Left hindlimb (tissue), 1 donor: ENCODE data around the gene SRR.

Experiments
- DNase-seq: peaks from one replicate; pipeline ENCODE4 v3.0.0-alpha.2; 2018

Gene SRR

GRCh38 chr17:2347805-2348685, 44.3 kb downstream of the SRR start:
- DNase-seq: no peak

DNA sequence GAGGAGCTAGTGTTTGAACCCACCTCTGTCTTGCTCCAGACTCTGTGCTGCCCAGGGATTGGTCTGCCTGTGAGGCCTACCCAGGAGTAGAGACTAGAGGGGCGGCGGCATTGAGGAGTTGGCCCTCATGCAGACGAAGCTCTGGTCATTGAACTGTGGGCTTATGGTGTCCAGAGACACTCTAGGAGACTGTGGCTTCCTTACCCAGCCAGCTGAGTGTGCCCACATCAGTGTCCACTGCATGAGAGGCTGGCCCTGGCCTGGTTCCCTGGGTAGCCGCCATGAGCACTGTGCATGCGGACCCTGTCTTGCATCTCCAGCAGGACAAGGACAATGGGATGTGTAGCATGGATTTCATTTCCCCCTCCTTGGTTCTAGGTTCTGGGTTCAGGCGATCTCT, 47.5 kb downstream of the SRR start:
- DNase-seq: no peak

GRCh38 chr17:2354311-2354710, 50.6 kb downstream of the SRR start:
- DNase-seq: no peak

- DNase-seq: no peak
These were observed 53.5 kb downstream of the SRR start for GRCh38 chr17:2357237-2357636.

DNA sequence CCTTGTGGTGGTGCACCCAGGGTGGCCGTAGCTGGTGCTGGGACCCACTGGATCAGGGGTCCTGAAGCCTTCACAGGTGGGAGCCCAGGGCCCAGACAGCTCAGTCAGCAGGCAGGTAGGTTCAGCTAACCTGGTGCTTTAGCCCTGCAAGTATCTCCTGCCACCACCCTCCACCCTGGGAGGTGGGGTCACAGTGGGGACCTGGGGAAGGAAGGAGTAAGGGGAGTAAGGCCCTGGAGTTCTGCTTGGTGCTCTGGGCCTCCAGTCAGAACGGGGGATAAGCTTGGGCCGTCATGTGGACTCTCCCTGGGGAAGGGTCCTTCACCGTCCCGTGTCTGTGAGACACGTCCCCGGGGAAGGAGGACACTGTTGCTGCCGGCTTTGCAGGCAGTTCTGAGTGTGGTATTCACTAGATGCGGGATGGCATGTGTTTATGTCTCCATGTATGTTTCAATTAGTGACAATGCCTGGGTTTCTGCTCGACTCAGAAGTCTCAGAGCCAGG, 54.2 kb downstream of the SRR start:
- no peak for DNase-seq

DNA sequence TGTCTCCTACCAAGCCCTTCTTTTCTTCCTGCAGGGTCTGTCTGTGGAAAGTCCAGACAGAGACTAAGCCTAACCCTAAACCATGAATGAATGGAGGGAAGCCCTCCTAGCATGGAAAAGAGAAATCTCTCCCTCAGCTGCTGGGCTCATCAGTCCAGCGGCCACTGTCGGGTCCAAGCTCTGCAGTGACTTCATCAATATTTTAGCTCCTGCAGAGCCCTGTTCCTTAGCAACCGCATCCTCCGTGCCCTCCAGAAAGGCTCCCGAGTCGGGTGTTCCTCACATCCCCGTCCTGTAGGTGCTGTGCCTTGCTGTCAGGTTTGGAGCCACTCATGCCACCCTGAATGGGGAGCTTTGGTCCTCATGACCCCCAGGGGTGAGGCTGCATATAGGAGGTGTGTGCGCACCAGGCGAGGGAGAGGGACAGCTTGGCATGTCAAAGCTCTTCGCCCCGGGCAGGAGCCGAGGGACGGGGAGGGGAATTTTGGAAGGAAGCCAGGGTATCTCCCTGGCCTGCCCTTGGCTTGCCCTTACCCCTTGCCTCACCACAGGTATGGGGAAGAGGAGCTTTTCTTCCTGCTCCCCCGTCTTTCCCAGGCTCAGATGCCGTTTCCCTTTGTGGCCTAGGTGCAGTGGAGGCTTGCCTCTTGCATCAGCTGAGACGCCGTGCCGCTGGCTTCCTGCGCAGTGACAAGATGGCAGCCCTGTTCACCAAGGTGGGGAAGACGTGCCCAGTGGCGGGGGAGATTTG, 57.4 kb downstream of the SRR start:
- DNase-seq: no peak

- no peak for DNase-seq
These were observed 58.3 kb downstream of the SRR start for GRCh38 chr17:2362016-2362415.

- DNase-seq: no peak
These were observed 58.7 kb downstream of the SRR start for GRCh38 chr17:2362416-2362815.

DNA sequence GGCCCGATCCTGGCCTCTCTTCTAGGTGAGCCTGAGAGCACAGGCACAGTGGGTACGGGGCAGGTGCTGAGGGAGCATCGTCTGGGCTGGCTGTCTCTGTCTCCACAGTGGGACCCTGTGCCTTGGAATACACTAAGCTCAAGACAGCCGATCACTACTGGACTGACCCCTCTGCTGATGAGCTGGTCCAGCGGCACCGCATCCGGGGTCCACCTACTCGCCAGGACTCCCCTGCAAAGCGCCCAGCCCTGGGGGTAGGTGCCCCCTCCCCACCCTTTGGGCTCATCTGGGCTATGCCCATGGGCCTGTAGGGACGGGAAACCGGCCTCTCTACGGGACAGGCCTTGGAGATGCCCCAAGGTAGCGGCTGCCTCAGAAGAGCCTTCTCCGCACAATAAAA, 59.1 kb downstream of the SRR start:
- DNase-seq: no peak

DNA sequence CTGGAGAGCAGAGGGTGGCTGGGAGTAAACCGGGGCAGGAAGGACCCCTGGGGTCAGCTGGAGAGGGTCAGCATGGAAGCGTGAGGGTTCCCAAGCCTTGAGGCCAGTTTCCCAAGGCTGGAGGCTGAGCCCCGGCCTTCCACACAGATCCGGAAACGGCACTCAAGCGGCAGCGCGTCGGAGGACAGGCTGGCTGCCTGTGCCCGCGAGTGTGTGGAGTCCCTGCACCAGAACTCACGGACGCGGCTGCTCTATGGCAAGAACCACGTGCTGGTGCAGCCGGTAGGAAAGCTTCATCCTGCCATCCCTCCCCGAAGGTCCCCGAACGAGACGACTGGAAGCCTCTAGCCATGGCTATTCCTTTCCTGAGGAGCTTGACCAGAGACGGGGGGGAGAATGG, 59.6 kb downstream of the SRR start:
- DNase-seq: no peak

GRCh38 chr17:2363851-2364762, 60.4 kb downstream of the SRR start:
- no peak for DNase-seq

DNA sequence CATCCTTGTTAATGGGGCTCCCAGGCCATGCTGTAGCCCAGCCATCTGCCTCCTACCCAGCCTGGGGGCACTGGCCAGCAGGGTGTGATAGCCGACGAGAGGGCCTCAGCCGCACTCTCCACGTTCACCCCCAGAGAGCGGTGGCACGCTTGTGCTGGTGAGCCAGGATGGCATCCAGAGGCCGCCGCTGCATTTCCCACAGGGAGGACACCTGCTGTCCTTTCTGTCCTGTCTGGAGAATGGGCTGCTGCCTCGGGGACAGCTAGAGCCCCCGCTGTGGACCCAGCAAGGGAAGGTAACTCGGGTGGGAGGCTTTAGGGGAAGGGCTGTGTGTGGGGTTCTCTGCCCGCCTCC, 61.0 kb downstream of the SRR start:
- no peak for DNase-seq

- no peak for DNase-seq
These were observed 61.4 kb downstream of the SRR start for GRCh38 chr17:2365132-2365531.

DNA sequence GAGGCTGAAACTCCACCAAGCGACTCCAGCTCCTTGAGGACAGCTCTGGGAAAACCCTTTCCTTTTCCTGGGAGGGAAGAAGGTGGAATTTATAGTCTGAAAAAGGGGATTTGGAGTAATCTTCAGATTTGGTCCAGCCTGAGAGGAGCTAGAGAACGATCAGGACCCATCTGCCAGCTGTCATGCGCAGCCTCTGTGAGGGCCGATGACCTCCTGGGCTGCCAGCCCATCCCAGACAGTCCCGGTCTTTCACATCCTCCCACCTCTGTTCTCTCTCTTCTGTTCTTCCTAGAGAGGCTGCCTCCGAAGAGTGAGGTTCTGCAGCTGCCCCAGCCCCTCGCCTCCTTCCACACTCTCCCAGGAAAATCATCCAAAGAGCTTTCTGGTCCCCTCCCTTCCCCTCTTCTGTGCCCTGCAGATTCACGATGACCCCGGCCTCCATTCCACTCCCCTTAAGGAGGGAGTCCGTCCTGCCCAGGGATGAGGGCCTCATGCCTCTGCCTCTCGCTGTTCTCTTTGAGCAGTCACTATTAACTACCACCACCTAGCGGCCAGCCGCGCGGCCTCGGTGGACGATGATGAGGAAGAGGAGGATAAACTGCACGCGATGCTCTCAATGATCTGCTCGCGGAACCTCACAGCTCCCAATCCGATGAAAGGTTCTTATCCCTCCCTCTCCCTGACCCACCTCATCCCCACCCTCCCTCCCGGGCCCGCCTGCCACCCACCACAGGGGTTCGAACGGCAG, 63.2 kb downstream of the SRR start:
- DNase-seq: no peak

DNA sequence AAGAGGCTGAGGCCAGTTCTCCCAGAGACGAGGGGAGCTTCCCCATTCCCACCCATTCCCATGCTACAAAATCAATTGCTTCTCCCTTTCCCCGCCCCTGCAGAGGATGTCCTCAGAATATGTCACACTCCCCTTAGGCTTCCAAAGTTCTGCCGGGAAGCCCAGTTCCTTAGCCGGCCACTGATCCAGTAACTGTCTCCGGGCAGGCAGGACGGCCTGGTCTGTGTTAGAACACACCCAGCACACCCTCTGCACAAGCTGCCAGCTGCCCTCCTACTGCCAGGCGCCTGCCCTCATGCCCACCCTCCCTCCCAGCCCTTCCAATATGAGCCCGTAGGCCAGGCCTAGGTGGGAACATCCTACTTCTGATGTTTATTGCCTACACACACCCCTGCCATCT, 64.6 kb downstream of the SRR start:
- DNase-seq: no peak

DNA sequence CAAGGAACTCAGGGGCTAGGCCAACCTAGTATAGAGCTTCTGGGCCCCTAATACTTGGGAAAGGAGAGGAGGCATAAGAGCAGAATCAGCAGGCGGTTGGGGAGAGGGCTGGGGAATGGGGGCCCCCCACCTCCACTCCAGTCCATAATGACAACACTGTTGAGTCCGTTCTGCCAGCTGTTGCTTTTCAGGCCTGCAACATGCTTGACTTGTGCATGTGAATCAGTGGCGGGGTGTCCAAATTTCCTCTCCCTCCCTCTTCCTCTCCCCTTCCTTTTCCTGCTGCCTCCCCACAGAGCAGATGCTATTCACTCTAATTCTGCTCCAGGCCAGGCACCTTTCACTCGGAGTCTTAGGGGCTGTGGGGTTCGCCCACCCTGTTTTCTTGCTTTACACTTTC, 65.3 kb downstream of the SRR start:
- DNase-seq: no peak

DNA sequence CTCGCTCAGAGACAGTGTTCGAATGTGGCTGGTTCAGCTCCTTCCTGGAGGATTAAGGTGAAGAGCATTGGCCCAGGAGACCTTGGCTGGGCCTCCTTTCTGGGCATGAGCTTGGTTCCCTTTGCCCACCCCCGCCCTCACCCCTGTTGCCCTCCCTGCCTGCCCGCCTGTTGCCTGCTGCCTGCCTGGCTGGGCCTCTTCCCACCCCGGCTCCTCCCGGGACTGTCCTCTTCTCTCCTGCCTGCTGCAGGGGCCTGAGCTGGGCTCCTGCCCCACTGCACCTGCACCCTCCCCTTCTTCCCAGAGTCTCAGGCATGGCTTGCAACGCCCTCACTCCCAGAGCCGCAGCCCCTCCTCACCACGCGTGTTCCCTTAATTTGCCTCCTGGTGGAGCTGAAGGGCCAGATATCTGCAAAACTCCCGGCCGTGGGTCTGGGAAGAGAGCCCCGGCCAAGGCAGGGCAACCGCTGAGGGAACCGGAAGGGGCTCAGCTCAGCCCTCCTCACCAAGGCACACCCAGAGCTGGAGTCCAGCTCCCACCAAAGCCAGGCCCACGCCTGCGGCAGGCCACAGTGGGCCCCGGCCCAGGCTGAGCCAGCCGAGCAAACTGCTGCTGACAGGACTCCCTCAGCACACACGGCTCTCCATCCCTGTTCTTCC, 65.9 kb downstream of the SRR start:
- no peak for DNase-seq

DNA sequence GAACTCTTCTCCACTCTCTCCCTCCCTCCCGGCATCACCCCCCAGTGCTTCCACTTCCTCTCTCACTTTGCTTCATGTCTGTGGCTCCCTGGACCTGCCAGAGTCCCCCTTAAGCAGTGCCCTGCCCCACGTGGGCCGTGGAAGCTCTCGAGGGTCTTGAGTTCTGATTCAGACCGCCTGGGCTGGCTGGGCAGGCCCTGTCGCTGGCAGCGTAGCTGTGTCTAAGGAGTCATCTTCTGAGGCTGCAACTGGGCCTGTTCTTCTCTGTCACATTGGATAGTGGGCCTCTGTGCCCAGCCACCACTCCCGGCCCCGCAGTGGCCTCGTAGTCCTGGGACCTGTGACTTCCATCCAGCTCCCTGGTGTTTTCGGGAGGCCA, 66.5 kb downstream of the SRR start:
- DNase-seq: no peak

GRCh38 chr17:2371183-2372130, 67.7 kb downstream of the SRR start:
- DNase-seq: no peak

GRCh38 chr17:2372180-2372579, 68.4 kb downstream of the SRR start:
- no peak for DNase-seq

- DNase-seq: no peak
These were observed 68.9 kb downstream of the SRR start for GRCh38 chr17:2372681-2373080.
